ENCODE measurements around the gene GALNT10. TPM values are rescaled to one million over a fixed set of nuclear protein-coding genes. Genes with fewer than 3 reads are reported as not detected.

GALNT10 gene
- total RNA-seq, 1 donor from 2014 or later, result 29.0 TPM

- ATAC-seq (no peak), DNase-seq (ENCODE audit: low spot score) (no peak)
- intact Hi-C loops (cut with DNase I), result no loop called here
These were observed 85.9 kb downstream of the GALNT10 start for GRCh38 chr5:154276261-154276972.

DNA sequence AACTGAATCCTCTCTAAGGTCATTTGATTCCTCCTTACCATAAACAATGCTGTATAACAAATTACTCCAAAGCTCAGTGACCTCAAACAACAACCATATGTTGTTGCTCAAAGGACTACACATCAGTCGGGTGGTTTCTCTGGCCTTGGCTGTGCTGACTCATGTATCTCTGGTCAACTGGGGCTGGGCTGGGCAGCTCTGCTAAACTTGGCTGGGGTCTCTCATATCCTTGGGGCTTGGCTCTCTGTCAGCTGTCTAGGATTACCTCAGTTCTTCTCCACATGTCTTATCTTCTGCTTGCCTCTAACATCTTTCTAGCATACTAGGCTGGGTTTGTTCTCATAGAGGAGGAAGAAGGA lies 86.4 kb downstream of the GALNT10 start:
- intact Hi-C loops (cut with DNase I), result no loop called here
- DNase-seq (ENCODE audit: low spot score) (peak; percentile 66), ATAC-seq (peak; percentile 74)

DNA sequence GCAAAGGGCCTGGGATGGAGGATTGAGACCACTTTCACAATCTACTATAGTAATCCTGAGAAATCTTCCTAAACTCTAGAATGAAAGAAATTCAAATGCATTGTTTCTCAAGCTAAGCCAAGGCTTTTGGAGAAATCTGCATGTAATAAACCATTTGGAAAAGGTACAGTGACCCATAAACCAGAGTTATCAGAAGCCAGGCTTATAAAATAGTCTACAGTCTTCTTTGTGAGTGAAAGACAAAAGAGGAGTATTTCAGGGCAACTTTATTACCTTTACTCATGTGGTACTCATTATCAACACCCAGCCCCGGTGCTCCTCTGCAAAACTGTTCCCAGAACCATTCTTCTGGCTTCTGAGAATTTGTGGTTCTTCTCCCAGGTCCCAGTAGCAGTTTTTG lies 87.0 kb downstream of the GALNT10 start:
- ATAC-seq (no peak), DNase-seq (ENCODE audit: low spot score) (no peak)
- intact Hi-C loops (cut with DNase I), result no loop called here

DNA sequence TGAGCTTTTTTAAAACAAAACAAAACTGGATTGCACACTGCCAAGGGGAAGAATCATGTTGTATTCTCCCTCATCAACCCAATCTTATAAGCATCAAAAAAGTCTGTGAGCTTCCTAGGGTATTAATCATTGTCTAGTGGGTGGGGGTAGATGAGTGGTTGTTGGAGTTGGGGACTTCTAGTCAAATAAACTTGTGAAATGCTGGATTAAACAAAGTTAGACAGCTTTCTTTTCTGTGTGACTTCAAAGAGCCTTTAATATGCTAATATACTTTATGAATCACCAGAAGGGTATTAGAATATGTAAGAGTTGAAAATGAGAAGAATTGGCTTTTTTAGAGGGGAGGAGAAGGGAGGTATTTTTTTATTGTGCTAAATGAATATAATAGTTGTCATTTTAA lies 87.7 kb downstream of the GALNT10 start:
- no peak for ATAC-seq
- DNase-seq (ENCODE audit: low spot score), result no peak
- intact Hi-C loops (cut with DNase I), result no loop called here

DNA sequence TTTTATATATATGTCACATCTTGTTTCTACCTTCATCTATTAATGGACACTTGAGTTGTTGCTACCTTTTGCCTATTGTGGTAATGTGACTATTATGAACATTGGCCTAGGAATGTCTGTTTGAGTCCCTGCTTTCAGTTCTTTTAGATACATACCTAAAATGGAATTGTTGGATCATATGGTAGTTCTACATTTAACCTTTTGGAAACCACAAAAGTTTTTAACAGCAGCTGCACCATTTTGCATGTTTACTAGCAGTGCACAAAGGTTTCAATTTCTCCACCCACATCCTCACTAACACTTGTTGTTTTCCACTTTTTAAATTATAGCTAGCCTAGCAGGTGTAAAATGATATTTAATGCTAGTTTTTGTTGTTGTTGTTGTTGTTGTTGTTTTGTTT lies 88.4 kb downstream of the GALNT10 start:
- DNase-seq (ENCODE audit: low spot score) (no peak), ATAC-seq (no peak)
- intact Hi-C loops (cut with DNase I), result no loop called here

DNA sequence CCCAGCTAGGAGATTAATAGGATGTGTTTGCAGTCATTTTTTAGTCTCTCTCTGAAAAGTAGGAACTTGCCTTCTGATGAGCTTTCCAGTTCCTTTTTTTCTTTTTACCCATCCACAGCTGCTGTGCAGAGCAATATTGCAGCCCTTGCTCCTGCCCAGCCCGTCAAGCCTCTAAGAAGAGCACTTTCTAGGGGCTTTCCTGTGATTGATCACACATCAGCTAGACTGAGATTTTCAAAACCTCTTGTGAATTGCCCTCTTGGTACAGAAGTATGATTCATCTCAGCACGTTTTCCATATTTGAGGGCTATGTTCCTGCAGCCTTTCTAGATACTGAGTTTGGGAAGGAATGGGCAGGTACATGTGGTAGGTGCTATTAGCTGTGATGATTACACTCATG lies 93.9 kb downstream of the GALNT10 start:
- ATAC-seq (no peak), DNase-seq (ENCODE audit: low spot score) (no peak)
- intact Hi-C loops (cut with DNase I), result no loop called here

GRCh38 chr5:154285661-154286408 lies 95.3 kb downstream of the GALNT10 start:
- no peak for DNase-seq (ENCODE audit: low spot score)
- no peak for ATAC-seq
- intact Hi-C loops (cut with DNase I), result no loop called here

GRCh38 chr5:154286557-154286956 lies 96.0 kb downstream of the GALNT10 start:
- ATAC-seq (peak; percentile 18), DNase-seq (ENCODE audit: low spot score) (no peak)
- intact Hi-C loops (cut with DNase I), result no loop called here

- intact Hi-C loops (cut with DNase I), result no loop called here
- no peak for DNase-seq (ENCODE audit: low spot score)
These were observed 96.6 kb downstream of the GALNT10 start for GRCh38 chr5:154287136-154287535.

GRCh38 chr5:154288145-154288544 lies 97.6 kb downstream of the GALNT10 start:
- intact Hi-C loops (cut with DNase I), result no loop called here
- DNase-seq (ENCODE audit: low spot score) (no peak), ATAC-seq (peak; percentile 91)

More at GRCh38 chr5:154287136-154287535, 96.6 kb downstream of the GALNT10 start:
- ATAC-seq, result peak; percentile 53

DNA sequence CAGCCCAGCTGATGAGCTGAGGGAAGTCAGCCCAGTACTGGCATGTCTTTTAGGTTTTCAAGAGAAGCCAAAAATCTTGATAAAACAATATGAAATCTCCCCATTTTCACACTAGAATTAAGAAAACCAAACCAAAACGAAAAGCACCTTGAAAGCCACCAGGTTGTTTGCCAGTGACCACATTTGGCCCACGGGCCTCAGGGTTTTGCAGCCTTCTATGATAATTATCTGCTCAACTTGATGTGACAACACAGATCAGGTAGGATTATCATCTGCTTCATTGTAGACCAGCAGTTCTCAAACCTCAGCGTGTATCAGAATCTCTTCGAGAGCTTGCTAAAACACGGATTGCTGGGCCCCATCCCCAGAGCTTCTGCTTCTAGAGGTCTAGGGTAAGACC lies 101.4 kb downstream of the GALNT10 start:
- ATAC-seq, result no peak
- DNase-seq (ENCODE audit: low spot score), result no peak
- intact Hi-C loops (cut with DNase I), result no loop called here

DNA sequence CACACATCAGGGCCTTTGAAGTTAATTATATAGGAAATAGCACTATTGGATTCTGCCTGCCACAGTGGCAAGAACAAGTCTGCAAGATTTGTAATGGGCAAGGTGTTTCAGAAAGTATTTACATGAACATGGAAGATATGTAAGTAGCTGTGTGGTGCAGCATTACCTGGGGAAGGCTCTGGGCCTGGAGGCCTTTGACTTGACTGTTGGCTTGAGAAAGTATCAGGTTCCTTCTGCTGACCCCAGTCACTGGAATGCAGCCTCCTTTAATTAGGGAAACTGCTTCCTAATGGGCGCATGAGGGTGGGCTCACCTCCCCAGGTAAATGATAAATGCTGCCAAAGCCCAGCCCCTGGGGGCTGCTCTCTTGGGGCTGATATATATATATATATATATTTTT lies 102.7 kb downstream of the GALNT10 start:
- intact Hi-C loops (cut with DNase I), result no loop called here
- no peak for ATAC-seq
- no peak for DNase-seq (ENCODE audit: low spot score)

DNA sequence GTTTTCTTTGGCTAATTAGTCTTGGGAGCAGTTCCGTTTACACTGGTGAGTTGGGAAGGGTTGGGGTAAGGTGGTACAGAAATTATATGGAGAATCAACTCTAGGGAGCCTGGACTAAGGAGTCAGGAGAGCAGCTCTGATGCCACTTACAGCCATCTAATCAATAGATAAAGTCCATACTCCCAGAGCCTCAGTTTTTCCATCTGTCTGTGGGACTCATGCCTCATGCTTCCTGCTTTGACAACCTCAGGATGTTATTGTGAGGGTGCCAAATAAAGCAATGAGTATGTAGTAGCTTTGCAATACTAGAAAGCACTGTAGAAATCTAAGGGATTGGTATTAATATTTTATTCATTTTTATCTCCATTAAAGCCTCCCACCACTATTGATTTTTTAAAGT lies 105.0 kb downstream of the GALNT10 start:
- intact Hi-C loops (cut with DNase I), result no loop called here
- DNase-seq (ENCODE audit: low spot score), result no peak
- no peak for ATAC-seq

DNA sequence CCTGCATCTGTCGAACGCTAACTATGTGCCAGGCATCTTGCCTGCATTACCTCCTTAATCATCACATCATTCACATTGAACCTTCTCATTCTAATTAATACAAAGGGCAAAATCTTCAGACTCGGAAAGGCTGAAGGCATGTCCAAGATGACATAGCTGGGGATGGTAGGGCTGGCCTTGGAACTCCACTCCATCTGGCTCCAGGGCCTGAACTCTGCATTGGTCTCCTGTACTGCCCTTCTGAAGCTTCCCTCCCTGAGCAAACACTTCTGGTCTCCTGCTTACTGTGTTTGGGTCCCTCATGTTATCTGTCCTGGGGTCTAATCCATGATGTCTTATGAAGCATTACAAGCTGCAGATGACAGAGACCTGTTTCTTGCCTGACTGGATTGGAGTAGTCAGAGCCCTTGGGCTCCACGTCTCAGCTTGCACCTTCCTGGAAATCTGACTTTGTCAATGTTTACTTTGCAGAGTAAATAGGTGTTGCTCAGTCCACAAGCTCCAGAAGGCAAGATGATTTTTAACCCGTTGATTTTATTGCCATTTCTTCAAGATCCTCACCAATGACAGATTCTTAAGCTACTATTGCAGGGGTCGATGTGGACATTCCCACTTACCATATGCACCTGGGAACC lies 106.1 kb downstream of the GALNT10 start:
- intact Hi-C loops (cut with DNase I), result no loop called here
- ATAC-seq (no peak), DNase-seq (ENCODE audit: low spot score) (no peak)

GRCh38 chr5:154298065-154298464 lies 107.5 kb downstream of the GALNT10 start:
- ATAC-seq (peak; percentile 54), DNase-seq (ENCODE audit: low spot score) (no peak)
- intact Hi-C loops (cut with DNase I), result no loop called here

DNA sequence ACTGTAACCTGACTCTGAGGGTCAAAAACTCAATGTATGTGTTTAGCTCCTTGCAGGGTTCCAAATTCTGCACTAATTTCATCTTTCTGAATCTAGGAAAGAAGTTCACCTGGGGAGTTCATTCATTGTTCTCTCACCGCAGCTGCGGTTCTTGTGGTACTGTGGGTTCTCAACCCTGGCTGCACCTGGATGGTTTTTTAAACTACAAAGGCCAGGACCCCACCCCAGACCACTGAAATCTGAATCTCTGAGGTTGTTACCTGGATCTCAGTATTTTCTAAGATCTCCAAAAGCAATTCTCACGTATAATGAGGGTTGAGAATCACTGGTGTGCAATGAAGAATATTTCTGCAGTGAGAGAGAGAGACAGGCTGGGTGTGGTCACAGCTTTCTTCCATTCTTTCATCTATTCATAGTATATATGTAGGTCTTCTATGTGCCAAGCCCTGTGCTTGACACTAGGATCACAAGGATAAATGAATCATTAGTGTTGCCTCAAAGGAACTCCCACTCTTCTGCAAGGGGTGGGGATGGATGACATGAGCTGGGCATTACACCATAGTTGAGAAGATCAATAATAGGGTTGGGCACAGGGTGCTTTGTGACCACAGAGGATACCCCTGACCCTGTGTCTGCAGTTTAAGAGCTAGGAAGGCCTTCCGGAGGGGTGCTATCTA lies 109.8 kb downstream of the GALNT10 start:
- DNase-seq (ENCODE audit: low spot score) (no peak), ATAC-seq (no peak)
- intact Hi-C loops (cut with DNase I), result no loop called here

GRCh38 chr5:154301726-154302125 lies 111.2 kb downstream of the GALNT10 start:
- intact Hi-C loops (cut with DNase I), result no loop called here
- DNase-seq (ENCODE audit: low spot score), result no peak
- no peak for ATAC-seq

DNA sequence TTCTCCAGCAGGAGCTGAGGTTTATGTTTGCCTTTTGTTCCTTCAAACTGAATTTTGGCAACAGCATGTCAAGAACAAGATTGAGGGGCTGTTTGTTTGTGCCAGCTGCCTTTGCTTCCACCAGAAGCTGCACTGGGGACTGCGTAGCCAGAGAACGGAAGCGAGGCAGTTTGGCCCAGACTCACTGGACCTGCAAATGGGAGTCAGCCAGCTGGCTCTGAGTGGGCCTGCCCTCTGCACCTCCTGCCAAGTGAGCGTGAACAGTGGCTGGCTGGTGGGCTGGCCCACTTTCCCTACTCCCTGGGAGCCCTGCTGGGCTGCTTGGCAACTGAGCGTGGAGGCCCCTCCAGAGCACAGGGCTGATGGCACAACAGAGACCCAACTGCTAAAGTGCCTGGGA lies 111.6 kb downstream of the GALNT10 start:
- no peak for DNase-seq (ENCODE audit: low spot score)
- ATAC-seq, result peak; percentile 82
- intact Hi-C loops (cut with DNase I), result no loop called here

DNA sequence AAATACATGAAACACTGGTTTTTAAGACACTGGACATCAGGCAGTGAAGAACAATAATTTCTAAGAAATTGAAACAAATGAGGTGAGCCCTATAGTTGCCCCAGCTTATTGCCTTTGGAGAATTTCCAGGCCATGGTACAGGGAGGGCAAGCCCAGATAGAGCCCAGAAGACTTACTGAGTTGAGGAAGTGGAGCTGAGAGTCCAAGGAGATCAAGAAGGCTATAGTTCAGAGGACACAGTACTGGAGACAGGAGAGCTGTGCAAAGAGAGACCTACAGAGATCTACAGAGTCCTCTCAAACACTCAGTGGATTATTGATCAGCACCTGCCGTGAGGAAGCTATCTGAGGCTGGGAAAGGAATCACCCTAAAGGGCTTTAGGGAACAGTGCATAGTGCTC lies 112.6 kb downstream of the GALNT10 start:
- intact Hi-C loops (cut with DNase I), result no loop called here
- DNase-seq (ENCODE audit: low spot score), result no peak
- no peak for ATAC-seq
